NOMO-1 (cell line): ENCODE results near the gene ANO2.

Experiments used
- DNase-seq, 2 experiments: peaks; one replicate each; lab custom pipeline; 2025; ENCODE audit not compliant: unreplicated experiment in 2 of 2; lab: John Stamatoyannopoulos, UW

Gene ANO2

GRCh38 chr12:5736527-5736926 lies 208.5 kb downstream of the ANO2 start:
- no peak for DNase-seq

GRCh38 chr12:5736016-5736415 lies 209.0 kb downstream of the ANO2 start:
- DNase-seq, result no peak

GRCh38 chr12:5733916-5734315 lies 211.1 kb downstream of the ANO2 start:
- DNase-seq, result no peak

GRCh38 chr12:5733136-5733755 lies 211.8 kb downstream of the ANO2 start:
- no peak for DNase-seq

GRCh38 chr12:5730962-5731361 lies 214.1 kb downstream of the ANO2 start:
- no peak for DNase-seq

- DNase-seq, result no peak
These were observed 221.3 kb downstream of the ANO2 start for GRCh38 chr12:5723711-5724252.

- no peak for DNase-seq
These were observed 222.0 kb downstream of the ANO2 start for GRCh38 chr12:5723071-5723470.

- DNase-seq, result no peak
These were observed 224.6 kb downstream of the ANO2 start for GRCh38 chr12:5720381-5721005.

GRCh38 chr12:5718680-5719079 lies 226.4 kb downstream of the ANO2 start:
- no peak for DNase-seq

- DNase-seq, result no peak
These were observed 227.0 kb downstream of the ANO2 start for GRCh38 chr12:5718073-5718472.

- no peak for DNase-seq
These were observed 228.1 kb downstream of the ANO2 start for GRCh38 chr12:5716976-5717375.

GRCh38 chr12:5716201-5716600 lies 228.9 kb downstream of the ANO2 start:
- DNase-seq, result no peak

- no peak for DNase-seq
These were observed 230.0 kb downstream of the ANO2 start for GRCh38 chr12:5715021-5715420.

GRCh38 chr12:5713599-5714081 lies 231.4 kb downstream of the ANO2 start:
- DNase-seq, result no peak

- no peak for DNase-seq
These were observed 234.7 kb downstream of the ANO2 start for GRCh38 chr12:5710260-5710878.

GRCh38 chr12:5708371-5708770 lies 236.7 kb downstream of the ANO2 start:
- DNase-seq, result no peak

- DNase-seq, result no peak
These were observed 238.8 kb downstream of the ANO2 start for GRCh38 chr12:5706247-5706646.

- DNase-seq, result no peak
These were observed 239.3 kb downstream of the ANO2 start for GRCh38 chr12:5705791-5706190.

GRCh38 chr12:5694759-5695409 lies 250.2 kb downstream of the ANO2 start:
- no peak for DNase-seq

- DNase-seq, result no peak
These were observed 252.2 kb downstream of the ANO2 start for GRCh38 chr12:5692850-5693249.

- no peak for DNase-seq
These were observed 253.1 kb downstream of the ANO2 start for GRCh38 chr12:5691943-5692342.
